IPS-11a (cell line): ENCODE results near the gene COL2A1.

Source experiments
- H3K4me3 ChIP-seq: one replicate; pipeline ENCODE4 v1.5.1; 2013; ENCODE audit warnings: low read depth, low read length, control low read depth

The COL2A1 gene

GRCh38 chr12:47949441-47950341 lies 54.6 kb downstream of the COL2A1 start:
- H3K4me3 ChIP-seq, result no peak overlapping the region

GRCh38 chr12:47947341-47947740 lies 56.9 kb downstream of the COL2A1 start:
- no peak overlapping the region for H3K4me3 ChIP-seq

- no peak overlapping the region for H3K4me3 ChIP-seq
Observed at GRCh38 chr12:47946413-47947323, 57.6 kb downstream of the COL2A1 start.

- no peak overlapping the region for H3K4me3 ChIP-seq
Observed at GRCh38 chr12:47945341-47945728, 58.9 kb downstream of the COL2A1 start.

GRCh38 chr12:47944685-47945340 lies 59.5 kb downstream of the COL2A1 start:
- no peak overlapping the region for H3K4me3 ChIP-seq

GRCh38 chr12:47943623-47944340 lies 60.5 kb downstream of the COL2A1 start:
- no peak overlapping the region for H3K4me3 ChIP-seq

- H3K4me3 ChIP-seq, result no peak overlapping the region
Observed at GRCh38 chr12:47942614-47943225, 61.6 kb downstream of the COL2A1 start.

- no peak overlapping the region for H3K4me3 ChIP-seq
Observed at GRCh38 chr12:47941871-47942613, 62.2 kb downstream of the COL2A1 start.

- H3K4me3 ChIP-seq, result no peak overlapping the region
Observed at GRCh38 chr12:47941475-47941780, 62.8 kb downstream of the COL2A1 start.

- no peak overlapping the region for H3K4me3 ChIP-seq
Observed at GRCh38 chr12:47940773-47941474, 63.4 kb downstream of the COL2A1 start.

GRCh38 chr12:47939009-47939601 lies 65.2 kb downstream of the COL2A1 start:
- no peak overlapping the region for H3K4me3 ChIP-seq

- no peak overlapping the region for H3K4me3 ChIP-seq
Observed at GRCh38 chr12:47938594-47938993, 65.7 kb downstream of the COL2A1 start.

- H3K4me3 ChIP-seq, result no peak overlapping the region
Observed at GRCh38 chr12:47938093-47938492, 66.2 kb downstream of the COL2A1 start.

- no peak overlapping the region for H3K4me3 ChIP-seq
Observed at GRCh38 chr12:47935184-47935583, 69.1 kb downstream of the COL2A1 start.

- H3K4me3 ChIP-seq, result no peak overlapping the region
Observed at GRCh38 chr12:47931187-47931586, 73.1 kb downstream of the COL2A1 start.

- H3K4me3 ChIP-seq, result no peak overlapping the region
Observed at GRCh38 chr12:47930634-47931033, 73.6 kb downstream of the COL2A1 start.

GRCh38 chr12:47927346-47927745 lies 76.9 kb downstream of the COL2A1 start:
- no peak overlapping the region for H3K4me3 ChIP-seq
